Measurements from ENCODE around the gene PCGF5.

PCGF5 gene

GRCh38 chr10:91250341-91250740 is 29.9 kb downstream of the PCGF5 start:
- no peak for TF ChIP-seq FOXP2 (optimal IDR thresholded peaks at IDR 0.05; ENCODE audit: borderline replicate concordance, extremely low read depth, extremely low read length, insufficient read depth)
- TF ChIP-seq SIN3A (IDR thresholded peaks at IDR 0.05; ENCODE audit: borderline replicate concordance, insufficient read depth, low read length): no peak
- no peak for TF ChIP-seq TAF1 (IDR thresholded peaks at IDR 0.05; ENCODE audit: borderline replicate concordance, insufficient read depth, low read length)
- TF ChIP-seq POLR2AphosphoS5 (IDR thresholded peaks at IDR 0.05; ENCODE audit: low read depth, low read length): no peak
- TF ChIP-seq, protein P1, sequence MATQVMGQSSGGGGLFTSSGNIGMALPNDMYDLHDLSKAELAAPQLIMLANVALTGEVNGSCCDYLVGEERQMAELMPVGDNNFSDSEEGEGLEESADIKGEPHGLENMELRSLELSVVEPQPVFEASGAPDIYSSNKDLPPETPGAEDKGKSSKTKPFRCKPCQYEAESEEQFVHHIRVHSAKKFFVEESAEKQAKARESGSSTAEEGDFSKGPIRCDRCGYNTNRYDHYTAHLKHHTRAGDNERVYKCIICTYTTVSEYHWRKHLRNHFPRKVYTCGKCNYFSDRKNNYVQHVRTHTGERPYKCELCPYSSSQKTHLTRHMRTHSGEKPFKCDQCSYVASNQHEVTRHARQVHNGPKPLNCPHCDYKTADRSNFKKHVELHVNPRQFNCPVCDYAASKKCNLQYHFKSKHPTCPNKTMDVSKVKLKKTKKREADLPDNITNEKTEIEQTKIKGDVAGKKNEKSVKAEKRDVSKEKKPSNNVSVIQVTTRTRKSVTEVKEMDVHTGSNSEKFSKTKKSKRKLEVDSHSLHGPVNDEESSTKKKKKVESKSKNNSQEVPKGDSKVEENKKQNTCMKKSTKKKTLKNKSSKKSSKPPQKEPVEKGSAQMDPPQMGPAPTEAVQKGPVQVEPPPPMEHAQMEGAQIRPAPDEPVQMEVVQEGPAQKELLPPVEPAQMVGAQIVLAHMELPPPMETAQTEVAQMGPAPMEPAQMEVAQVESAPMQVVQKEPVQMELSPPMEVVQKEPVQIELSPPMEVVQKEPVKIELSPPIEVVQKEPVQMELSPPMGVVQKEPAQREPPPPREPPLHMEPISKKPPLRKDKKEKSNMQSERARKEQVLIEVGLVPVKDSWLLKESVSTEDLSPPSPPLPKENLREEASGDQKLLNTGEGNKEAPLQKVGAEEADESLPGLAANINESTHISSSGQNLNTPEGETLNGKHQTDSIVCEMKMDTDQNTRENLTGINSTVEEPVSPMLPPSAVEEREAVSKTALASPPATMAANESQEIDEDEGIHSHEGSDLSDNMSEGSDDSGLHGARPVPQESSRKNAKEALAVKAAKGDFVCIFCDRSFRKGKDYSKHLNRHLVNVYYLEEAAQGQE (IDR thresholded peaks at IDR 0.05; ENCODE audit: insufficient read depth in 1 of 2, low read depth in 2 of 2, low read length in 2 of 2): no peak

- no peak for TF ChIP-seq FOXP2 (optimal IDR thresholded peaks at IDR 0.05; ENCODE audit: borderline replicate concordance, extremely low read depth, extremely low read length, insufficient read depth)
- no peak for TF ChIP-seq POLR2AphosphoS5 (IDR thresholded peaks at IDR 0.05; ENCODE audit: low read depth, low read length)
- TF ChIP-seq, protein P1 (IDR thresholded peaks at IDR 0.05; ENCODE audit: insufficient read depth in 1 of 2, low read depth in 2 of 2, low read length in 2 of 2): no peak
- no peak for TF ChIP-seq SIN3A (IDR thresholded peaks at IDR 0.05; ENCODE audit: borderline replicate concordance, insufficient read depth, low read length)
- no peak for TF ChIP-seq TAF1 (IDR thresholded peaks at IDR 0.05; ENCODE audit: borderline replicate concordance, insufficient read depth, low read length)
Measured at GRCh38 chr10:91251430-91252056, 31.1 kb downstream of the PCGF5 start.

DNA sequence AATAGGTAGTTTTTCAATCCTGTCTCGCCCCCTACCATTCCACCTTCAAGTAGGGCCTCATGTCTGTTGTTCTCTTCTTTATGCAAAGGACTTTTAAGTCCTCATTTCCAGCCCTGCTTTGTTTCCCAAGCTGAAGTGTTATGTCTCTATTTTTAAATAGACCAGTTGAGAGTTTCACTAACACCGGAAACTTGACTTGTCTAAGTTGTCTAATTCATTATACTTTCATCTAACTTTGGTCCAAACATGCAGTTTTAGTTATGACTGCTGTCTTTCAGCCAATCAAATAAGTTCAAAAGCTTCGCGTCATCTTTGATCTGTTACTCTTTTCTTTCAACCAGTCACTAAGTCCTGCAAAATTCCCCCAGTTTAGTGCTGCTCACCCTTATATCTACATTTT is 32.8 kb downstream of the PCGF5 start:
- TF ChIP-seq, protein P1 (IDR thresholded peaks at IDR 0.05; ENCODE audit: insufficient read depth in 1 of 2, low read depth in 2 of 2, low read length in 2 of 2): no peak
- TF ChIP-seq POLR2AphosphoS5 (IDR thresholded peaks at IDR 0.05; ENCODE audit: low read depth, low read length): no peak
- no peak for TF ChIP-seq FOXP2 (optimal IDR thresholded peaks at IDR 0.05; ENCODE audit: borderline replicate concordance, extremely low read depth, extremely low read length, insufficient read depth)
- no peak for TF ChIP-seq TAF1 (IDR thresholded peaks at IDR 0.05; ENCODE audit: borderline replicate concordance, insufficient read depth, low read length)
- TF ChIP-seq SIN3A (IDR thresholded peaks at IDR 0.05; ENCODE audit: borderline replicate concordance, insufficient read depth, low read length): no peak

GRCh38 chr10:91257310-91257709 is 36.8 kb downstream of the PCGF5 start:
- TF ChIP-seq FOXP2 (optimal IDR thresholded peaks at IDR 0.05; ENCODE audit: borderline replicate concordance, extremely low read depth, extremely low read length, insufficient read depth): no peak
- TF ChIP-seq, protein P1 (IDR thresholded peaks at IDR 0.05; ENCODE audit: insufficient read depth in 1 of 2, low read depth in 2 of 2, low read length in 2 of 2): no peak
- TF ChIP-seq SIN3A (IDR thresholded peaks at IDR 0.05; ENCODE audit: borderline replicate concordance, insufficient read depth, low read length): no peak
- TF ChIP-seq TAF1 (IDR thresholded peaks at IDR 0.05; ENCODE audit: borderline replicate concordance, insufficient read depth, low read length): no peak
- TF ChIP-seq POLR2AphosphoS5 (IDR thresholded peaks at IDR 0.05; ENCODE audit: low read depth, low read length): no peak

Measured in PFSK-1 (cell line).